Measurements from ENCODE around the gene ADGRD1. TPM values are rescaled to one million over a fixed set of nuclear protein-coding genes. Genes with fewer than 3 reads are reported as not detected.

ADGRD1 gene
- total and polyA plus RNA-seq, 2 of the 8 experiments (the other 6 are each of a cell fraction or from before 2014, with no cell fraction given), result 0.36 to 0.48 TPM

GRCh38 chr12:131114271-131114670 is 160.6 kb downstream of the ADGRD1 start:
- no peak overlapping the region for H2BK15ac ChIP-seq (ENCODE audit: low read length)
- no peak overlapping the region for H3K4me2 ChIP-seq (ENCODE audit: insufficient read depth in 1 of 2, low read depth in 2 of 2, low read length in 2 of 2)
- H3K9ac ChIP-seq (replicated peaks in 1 of 4; ENCODE audit: extremely low read depth in 1 of 4, low read depth in 3 of 4, low read length in 3 of 4), result no peak overlapping the region
- no peak overlapping the region for H2BK5ac ChIP-seq (ENCODE audit: low read depth, low read length)
- no peak overlapping the region for H4K91ac ChIP-seq (replicated peaks; ENCODE audit: insufficient read length, low read length)
- CTCF ChIA-PET (ENCODE audit: partially characterized antibody), result interaction anchor here (0.7 to 15.0 kb wide), 9 partner anchors 9 to 1842 kb away, joined by 3 to 196 read pairs (median 14); partner anchors contain the start of gene ZNF605
- H3K9me3 ChIP-seq (ENCODE audit: insufficient read depth in 2 of 2, low read depth in 1 of 2, low read length in 1 of 2), result no peaks in the 10 kb centered on the region
- H2AFZ ChIP-seq (ENCODE audit: low read length), result no peak overlapping the region
- H3K27ac ChIP-seq (ENCODE audit: low read depth, low read length), result no peak overlapping the region
- DNase-seq (ENCODE audit: low read depth in 1 of 2, low spot score in 2 of 2), result no peak
- no peaks in the 10 kb centered on the region for H4K20me1 ChIP-seq (replicated peaks in 1 of 2; ENCODE audit: control insufficient read depth in 1 of 2, insufficient read depth in 2 of 2, low read length in 2 of 2)
- no peak overlapping the region for H2AK5ac ChIP-seq (ENCODE audit: low read depth, low read length)
- no peak overlapping the region for H4K5ac ChIP-seq (ENCODE audit: insufficient read length, low read depth, low read length)
- no peak overlapping the region for H3K18ac ChIP-seq (ENCODE audit: extremely low read depth, low read length)
- no peak for FAIRE-seq
- H4K8ac ChIP-seq (ENCODE audit: extremely low read depth, insufficient read depth, low read length), result no peak overlapping the region
- WGBS, 2 experiments (ENCODE audit: extremely low coverage in 1 of 2, insufficient coverage in 1 of 2, insufficient read length in 1 of 2, insufficient replicate concordance in 2 of 2, low coverage in 1 of 2, low lambda C conversion rate in 2 of 2, missing lambda C conversion rate in 1 of 2), result 92% methylated on average over 5 of the region's 5 CpGs; no CpG with 5 or more reads in 1 of the 2 experiments
- H2BK120ac ChIP-seq (replicated peaks; ENCODE audit: low read depth, low read length), result no peak overlapping the region
- H2BK12ac ChIP-seq (ENCODE audit: low read depth, low read length), result no peak overlapping the region
- H3K56ac ChIP-seq (replicated peaks; ENCODE audit: insufficient read length, low read depth, low read length), result no peak overlapping the region
- peaks cover 0 to 7% (median 3%) of the 10 kb centered on the region in 4 experiments; a peak in 4 of 7 replicates for H3K4me1 ChIP-seq (replicated peaks in 1 of 4; ENCODE audit: control insufficient read depth in 3 of 4, insufficient read depth in 4 of 4, low read length in 3 of 4)
- no peak overlapping the region for H3K23ac ChIP-seq (ENCODE audit: insufficient read length)
- H3K14ac ChIP-seq (ENCODE audit: insufficient read length), result no peak overlapping the region
- H3K4ac ChIP-seq (replicated peaks; ENCODE audit: insufficient read length, low read depth, low read length), result no peak overlapping the region
- no peaks in the 10 kb centered on the region; a peak in 1 of 8 replicates for H3K36me3 ChIP-seq (ENCODE audit: control insufficient read depth in 2 of 4, insufficient read depth in 4 of 4, low read length in 3 of 4)
- no peaks in the 10 kb centered on the region; a peak in 1 of 7 replicates for H3K27me3 ChIP-seq (replicated peaks in 1 of 4; ENCODE audit: control insufficient read depth in 3 of 4, extremely low read depth in 1 of 4, insufficient read depth in 3 of 4, low read length in 3 of 4)
- H3K4me3 ChIP-seq (ENCODE audit: extremely low read depth in 1 of 4, insufficient read depth in 2 of 4, low read depth in 3 of 4, low read length in 4 of 4), result no peak overlapping the region
- no peaks in the 10 kb centered on the region for H3K79me2 ChIP-seq (ENCODE audit: control insufficient read depth in 1 of 2, insufficient read depth in 2 of 2, low read length in 2 of 2)
- POLR2A ChIA-PET (ENCODE audit: partially characterized antibody), result interaction anchor here (1.2 kb wide), 1 partner anchor 8 kb away, joined by 5 read pairs; no protein-coding TSS in a partner anchor
- TF ChIP-seq RBBP5 (IDR thresholded peaks at IDR 0.05; ENCODE audit: borderline replicate concordance, low read depth, low read length) (no peak), EGR1 (IDR thresholded peaks at IDR 0.05; ENCODE audit: borderline replicate concordance, low read depth, low read length) (no peak), KDM4A (IDR thresholded peaks at IDR 0.05; ENCODE audit: low read depth, low read length, severe bottlenecking) (no peak), RXRA (IDR thresholded peaks at IDR 0.05; ENCODE audit: insufficient read depth, low read depth, low read length) (no peak), CEBPB (IDR thresholded peaks at IDR 0.05; ENCODE audit: low read depth, low read length) (no peak), YY1 (IDR thresholded peaks at IDR 0.05; ENCODE audit: low read depth, low read length) (no peak), SIX5 (IDR thresholded peaks at IDR 0.05; ENCODE audit: low read depth, low read length) (no peak), SIN3A (conservative IDR thresholded peaks at IDR 0.05 in 1 of 2, IDR thresholded peaks at IDR 0.05 in 1 of 2; ENCODE audit: low read depth in 1 of 2, low read length in 2 of 2) (no peak), E2F6 (IDR thresholded peaks at IDR 0.05) (no peak), KDM5A (IDR thresholded peaks at IDR 0.05; ENCODE audit: low read length) (no peak), POU5F1 (IDR thresholded peaks at IDR 0.05; ENCODE audit: low read depth, low read length) (no peak), CTBP2 (IDR thresholded peaks at IDR 0.05; ENCODE audit: borderline replicate concordance, insufficient read depth, insufficient read length, low read length) (no peak)
- no peaks in the 10 kb centered on the region for H3K79me1 ChIP-seq (ENCODE audit: low read depth, low read length)
- H2BK20ac ChIP-seq (ENCODE audit: low read length), result no peak overlapping the region
- no peaks in the 10 kb centered on the region for H3K23me2 ChIP-seq (ENCODE audit: low read depth, low read length)

Data from H1 (cell line).